ENCODE results near the gene ACOT8.
A peak's percentile ranks its signal among the peaks of the same experiment; 100 is the strongest.

The ACOT8 gene

DNA sequence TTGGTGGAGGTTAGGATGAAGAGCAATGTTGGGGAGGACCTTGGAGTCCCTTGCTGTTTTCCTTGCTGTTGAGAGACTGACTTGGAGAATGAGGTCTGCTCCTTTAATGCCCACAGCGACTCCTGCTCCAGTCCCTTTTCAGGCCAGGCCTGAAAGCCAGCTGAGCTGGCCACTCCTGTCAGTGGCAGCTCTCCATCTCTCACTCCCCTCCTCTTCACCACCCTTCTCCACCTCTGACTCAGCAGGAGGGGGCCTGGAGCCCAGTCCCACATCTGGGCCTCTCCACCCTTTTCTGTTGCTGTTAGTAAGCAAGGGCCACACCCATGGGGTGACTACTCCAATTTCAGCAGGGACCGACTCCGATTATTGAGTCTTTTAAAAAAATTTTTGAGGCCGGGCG lies 21.4 kb downstream of the ACOT8 start:
- H3K27ac ChIP-seq (replicated peaks), result no peak overlapping the region; the same call in 1 of the 2 replicates
- no peak for DNase-seq (ENCODE audit: low read depth in 1 of 2, low spot score in 1 of 2)
- H3K4me3 ChIP-seq (replicated peaks; ENCODE audit: insufficient read depth, low read length), result no peak overlapping the region
- TF ChIP-seq POLR2AphosphoS5 (IDR thresholded peaks at IDR 0.05; ENCODE audit: low read depth) (no peak), GABPA (IDR thresholded peaks at IDR 0.05; ENCODE audit: low read depth) (no peak), SPI1 (IDR thresholded peaks at IDR 0.05; ENCODE audit: borderline replicate concordance, low read depth) (no peak)
- TF ChIP-seq, protein P1, sequence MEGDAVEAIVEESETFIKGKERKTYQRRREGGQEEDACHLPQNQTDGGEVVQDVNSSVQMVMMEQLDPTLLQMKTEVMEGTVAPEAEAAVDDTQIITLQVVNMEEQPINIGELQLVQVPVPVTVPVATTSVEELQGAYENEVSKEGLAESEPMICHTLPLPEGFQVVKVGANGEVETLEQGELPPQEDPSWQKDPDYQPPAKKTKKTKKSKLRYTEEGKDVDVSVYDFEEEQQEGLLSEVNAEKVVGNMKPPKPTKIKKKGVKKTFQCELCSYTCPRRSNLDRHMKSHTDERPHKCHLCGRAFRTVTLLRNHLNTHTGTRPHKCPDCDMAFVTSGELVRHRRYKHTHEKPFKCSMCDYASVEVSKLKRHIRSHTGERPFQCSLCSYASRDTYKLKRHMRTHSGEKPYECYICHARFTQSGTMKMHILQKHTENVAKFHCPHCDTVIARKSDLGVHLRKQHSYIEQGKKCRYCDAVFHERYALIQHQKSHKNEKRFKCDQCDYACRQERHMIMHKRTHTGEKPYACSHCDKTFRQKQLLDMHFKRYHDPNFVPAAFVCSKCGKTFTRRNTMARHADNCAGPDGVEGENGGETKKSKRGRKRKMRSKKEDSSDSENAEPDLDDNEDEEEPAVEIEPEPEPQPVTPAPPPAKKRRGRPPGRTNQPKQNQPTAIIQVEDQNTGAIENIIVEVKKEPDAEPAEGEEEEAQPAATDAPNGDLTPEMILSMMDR (IDR thresholded peaks at IDR 0.05; ENCODE audit: insufficient read depth, low read length), result no peak
- TF ChIP-seq, protein P2, sequence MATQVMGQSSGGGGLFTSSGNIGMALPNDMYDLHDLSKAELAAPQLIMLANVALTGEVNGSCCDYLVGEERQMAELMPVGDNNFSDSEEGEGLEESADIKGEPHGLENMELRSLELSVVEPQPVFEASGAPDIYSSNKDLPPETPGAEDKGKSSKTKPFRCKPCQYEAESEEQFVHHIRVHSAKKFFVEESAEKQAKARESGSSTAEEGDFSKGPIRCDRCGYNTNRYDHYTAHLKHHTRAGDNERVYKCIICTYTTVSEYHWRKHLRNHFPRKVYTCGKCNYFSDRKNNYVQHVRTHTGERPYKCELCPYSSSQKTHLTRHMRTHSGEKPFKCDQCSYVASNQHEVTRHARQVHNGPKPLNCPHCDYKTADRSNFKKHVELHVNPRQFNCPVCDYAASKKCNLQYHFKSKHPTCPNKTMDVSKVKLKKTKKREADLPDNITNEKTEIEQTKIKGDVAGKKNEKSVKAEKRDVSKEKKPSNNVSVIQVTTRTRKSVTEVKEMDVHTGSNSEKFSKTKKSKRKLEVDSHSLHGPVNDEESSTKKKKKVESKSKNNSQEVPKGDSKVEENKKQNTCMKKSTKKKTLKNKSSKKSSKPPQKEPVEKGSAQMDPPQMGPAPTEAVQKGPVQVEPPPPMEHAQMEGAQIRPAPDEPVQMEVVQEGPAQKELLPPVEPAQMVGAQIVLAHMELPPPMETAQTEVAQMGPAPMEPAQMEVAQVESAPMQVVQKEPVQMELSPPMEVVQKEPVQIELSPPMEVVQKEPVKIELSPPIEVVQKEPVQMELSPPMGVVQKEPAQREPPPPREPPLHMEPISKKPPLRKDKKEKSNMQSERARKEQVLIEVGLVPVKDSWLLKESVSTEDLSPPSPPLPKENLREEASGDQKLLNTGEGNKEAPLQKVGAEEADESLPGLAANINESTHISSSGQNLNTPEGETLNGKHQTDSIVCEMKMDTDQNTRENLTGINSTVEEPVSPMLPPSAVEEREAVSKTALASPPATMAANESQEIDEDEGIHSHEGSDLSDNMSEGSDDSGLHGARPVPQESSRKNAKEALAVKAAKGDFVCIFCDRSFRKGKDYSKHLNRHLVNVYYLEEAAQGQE (IDR thresholded peaks at IDR 0.05; ENCODE audit: insufficient replicate concordance, low read depth), result no peak
- no peaks in the 10 kb centered on the region for H3K27me3 ChIP-seq (ENCODE audit: insufficient read depth, poor library complexity, severe bottlenecking)

DNA sequence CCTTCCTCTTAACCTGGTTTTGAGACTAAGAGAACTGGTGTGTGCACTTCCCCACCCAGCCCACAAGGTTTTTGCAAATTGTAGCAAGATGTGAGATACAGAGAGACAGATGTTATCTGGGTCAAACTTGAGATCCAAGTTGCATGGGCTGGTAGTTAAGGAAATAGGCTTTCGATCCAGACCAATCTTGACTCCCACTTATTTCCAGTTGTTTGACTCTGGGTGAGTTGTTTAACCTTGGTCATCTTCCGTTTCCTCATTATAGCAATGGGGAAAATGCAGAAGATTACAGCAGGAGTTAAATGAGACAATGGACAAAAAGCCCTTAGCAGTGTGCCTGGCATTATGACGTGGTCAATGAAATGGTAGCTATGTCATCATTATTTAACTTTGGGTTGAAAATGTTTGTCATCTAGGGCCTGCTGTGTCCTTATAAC lies 21.8 kb downstream of the ACOT8 start:
- peak in 1 of 2 experiments; percentile 56 for DNase-seq (ENCODE audit: low read depth in 1 of 2, low spot score in 1 of 2)
- Histone ChIP-seq H3K27ac (replicated peaks) (peak overlapping the region; percentile 6; the same call in 1 of the 2 replicates), H3K27me3 (ENCODE audit: insufficient read depth, poor library complexity, severe bottlenecking) (no peaks in the 10 kb centered on the region), H3K4me3 (replicated peaks; ENCODE audit: insufficient read depth, low read length) (no peak overlapping the region)
- TF ChIP-seq, protein P1 (IDR thresholded peaks at IDR 0.05; ENCODE audit: insufficient read depth, low read length), result no peak
- TF ChIP-seq GABPA (IDR thresholded peaks at IDR 0.05; ENCODE audit: low read depth), result no peak
- peak; percentile 83 for TF ChIP-seq SPI1 (IDR thresholded peaks at IDR 0.05; ENCODE audit: borderline replicate concordance, low read depth)
- TF ChIP-seq POLR2AphosphoS5 (IDR thresholded peaks at IDR 0.05; ENCODE audit: low read depth), result no peak
- TF ChIP-seq, protein P2 (IDR thresholded peaks at IDR 0.05; ENCODE audit: insufficient replicate concordance, low read depth), result no peak

DNA sequence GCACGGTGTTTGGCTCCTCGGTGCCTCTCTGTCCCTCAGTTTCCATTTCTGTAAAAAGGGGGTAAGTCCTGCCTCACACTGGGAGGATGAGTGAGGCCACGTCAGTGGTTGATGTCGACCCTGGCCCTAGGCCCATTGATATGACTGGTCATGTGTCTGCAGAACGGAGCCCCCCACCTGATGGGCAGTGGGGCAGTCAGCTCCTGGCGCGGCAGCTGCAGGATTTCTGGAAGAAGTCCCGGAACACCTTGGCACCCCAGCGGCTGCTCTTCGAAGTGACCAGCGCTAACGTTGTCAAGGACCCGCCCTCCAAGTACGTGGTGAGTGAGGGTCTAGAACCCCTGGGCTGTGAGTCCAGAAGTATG lies 22.4 kb downstream of the ACOT8 start:
- peak overlapping the region; percentile 6; the same call in 1 of the 2 replicates for H3K27ac ChIP-seq (replicated peaks)
- H3K4me3 ChIP-seq (replicated peaks; ENCODE audit: insufficient read depth, low read length), result no peak overlapping the region
- H3K27me3 ChIP-seq (ENCODE audit: insufficient read depth, poor library complexity, severe bottlenecking), result no peaks in the 10 kb centered on the region
- DNase-seq (ENCODE audit: low read depth in 1 of 2, low spot score in 1 of 2), result no peak
- TF ChIP-seq, protein P1 (IDR thresholded peaks at IDR 0.05; ENCODE audit: insufficient read depth, low read length), result no peak
- TF ChIP-seq GABPA (IDR thresholded peaks at IDR 0.05; ENCODE audit: low read depth), result no peak
- no peak for TF ChIP-seq POLR2AphosphoS5 (IDR thresholded peaks at IDR 0.05; ENCODE audit: low read depth)
- TF ChIP-seq, protein P2 (IDR thresholded peaks at IDR 0.05; ENCODE audit: insufficient replicate concordance, low read depth), result no peak
- no peak for TF ChIP-seq SPI1 (IDR thresholded peaks at IDR 0.05; ENCODE audit: borderline replicate concordance, low read depth)

Measured in HL-60 (cell line).